AG04449 (cell line): ENCODE measurements around the gene TBX21.

Experiments used
- CTCF ChIA-PET: fragments of 350-600 bp; formaldehyde crosslinking; extraction: SDS; loops from one replicate; lab custom pipeline; 2021; ENCODE audit warnings: antibody characterized with exemption; lab: Yijun Ruan, JAX
- POLR2A ChIA-PET: fragments of 400-600, 350-600 bp; formaldehyde crosslinking; extraction: SDS; loops from one replicate; lab custom pipeline; 2020; ENCODE audit warnings: antibody characterized with exemption, inconsistent platforms; lab: Yijun Ruan, JAX
- DNase-seq: peaks from one replicate; pipeline ENCODE4 v3.0.0-alpha.2; 2010; ENCODE audit warnings: low read depth, low spot score
- H3K4me3 ChIP-seq: 2 replicates; pipeline ENCODE4 v1.5.1; 2011; ENCODE audit warnings: low read depth, mild to moderate bottlenecking, control low read depth, low read length
- CTCF ChIP-seq: IDR thresholded peaks from one replicate; pipeline ENCODE4 v1.5.1; 2011; ENCODE audit warnings: mild to moderate bottlenecking, moderate library complexity, low read length, control low read depth, inconsistent platforms; ENCODE audit not compliant: insufficient read depth; ENCODE audit errors: missing control alignments

The TBX21 gene

GRCh38 chr17:47733047-47733673 is at the start of gene TBX21:
TBX21 (plus strand) TSS chr17:47733236; CDS start chr17:47733455, 219 bp downstream.
- DNase-seq, result no peak
- H3K4me3 ChIP-seq, result no peak within 1 kb of the TSS
- TF ChIP-seq CTCF, result peak; percentile 24
- ChIA-PET POLR2A (no interaction called here), CTCF (interaction anchor here (0.9 to 2.5 kb wide), 3 partner anchors 8 to 18 kb away, joined by 3 to 7 read pairs (median 6); no protein-coding TSS in a partner anchor)

GRCh38 chr17:47684025-47684424 is 49.0 kb upstream of the TBX21 start:
- ChIA-PET POLR2A (no interaction called here), CTCF (interaction anchor here (0.7 to 0.9 kb wide), 3 partner anchors 17 to 20 kb away, joined by 3 read pairs; no protein-coding TSS in a partner anchor)
- no peak overlapping the region for H3K4me3 ChIP-seq
- no peak for TF ChIP-seq CTCF
- no peak for DNase-seq

- POLR2A ChIA-PET, result no interaction called here
- DNase-seq, result no peak
- no peak overlapping the region for H3K4me3 ChIP-seq
- TF ChIP-seq CTCF, result no peak
- CTCF ChIA-PET, result interaction anchor here (0.7 to 0.9 kb wide), 3 partner anchors 18 to 21 kb away, joined by 3 read pairs; no protein-coding TSS in a partner anchor
Measured at GRCh38 chr17:47684535-47685193, 48.4 kb upstream of the TBX21 start.

- POLR2A ChIA-PET, result no interaction called here
- TF ChIP-seq CTCF, result no peak
- no peak overlapping the region for H3K4me3 ChIP-seq
- DNase-seq, result no peak
- CTCF ChIA-PET, result interaction anchor here (1.4 kb wide), 1 partner anchor 13 kb away, joined by 4 read pairs; no protein-coding TSS in a partner anchor
Measured at GRCh38 chr17:47685556-47686275, 47.3 kb upstream of the TBX21 start.

GRCh38 chr17:47686276-47686635 is 46.8 kb upstream of the TBX21 start:
- POLR2A ChIA-PET, result no interaction called here
- no peak for TF ChIP-seq CTCF
- H3K4me3 ChIP-seq, result no peak overlapping the region
- DNase-seq, result no peak
- CTCF ChIA-PET, result interaction anchor here (1.4 to 1.5 kb wide), 2 partner anchors 13 to 104 kb away, joined by 4 to 6 read pairs; no protein-coding TSS in a partner anchor
